HT1080 (cell line): Measurements from ENCODE around the gene MAP3K7CL. TPM values are rescaled to one million over a fixed set of nuclear protein-coding genes. Genes with fewer than 3 reads are reported as not detected.

Experiments
- small RNA-seq: library from RNA; depleted of rRNA; stranded (forward); fragments of <200 nt; gene quantifications from one replicate; pipeline ENCODE3, GENCODE V24; 2014
- total RNA-seq: library from RNA; depleted of rRNA; stranded (reverse); fragments of >200 nt; shearing (Covaris generic); gene quantifications from 2 replicates; pipeline ENCODE4 v1.2.3, GENCODE V29; 2014; rRNA removed

MAP3K7CL gene
- total RNA-seq, 1 experiment from 2014 or later, result 5.6 TPM

Small RNA genes within 50 kb of the gene (small RNA-seq; reads per million reads assigned to genes)
- gene RF00012 (0.98 reads per million, percentile 73 among the genes with 10 or more reads in this experiment), gene RF00019 (not detected)

Other genes starting within 250 kb of the MAP3K7CL start
- 18.3 and 18.5 TPM in 2 replicates for gene LTN1, start 137.8 kb upstream of the MAP3K7CL start, total RNA-seq
- gene RWDD2B, start 111.3 kb upstream of the MAP3K7CL start, total RNA-seq, result 20.7 and 21.1 TPM in 2 replicates
- gene USP16, start 106.0 kb upstream of the MAP3K7CL start, total RNA-seq, result 40.4 and 43.3 TPM in 2 replicates
- 342 and 347 TPM in 2 replicates for gene CCT8, start 57.0 kb upstream of the MAP3K7CL start, total RNA-seq
- 25.2 and 31.7 TPM in 2 replicates for gene BACH1, start 168.3 kb downstream of the MAP3K7CL start, total RNA-seq